ENCODE results near the gene PIGU.

GRCh38 chr20:34553366-34553867 lies 123.5 kb downstream of the PIGU start:
- TF ChIP-seq FOXJ3 (CRISPR knock-in tag; IDR thresholded peaks at IDR 0.05) (no peak), EP300 (IDR thresholded peaks at IDR 0.05; ENCODE audit: borderline replicate concordance in 1 of 2, low read depth in 1 of 2, low read length in 1 of 2) (no peak), FOSL2 (IDR thresholded peaks at IDR 0.05; ENCODE audit: borderline replicate concordance, low read depth) (no peak), NFIC (IDR thresholded peaks at IDR 0.05; ENCODE audit: borderline replicate concordance) (no peak)
- TF ChIP-seq, protein P1, sequence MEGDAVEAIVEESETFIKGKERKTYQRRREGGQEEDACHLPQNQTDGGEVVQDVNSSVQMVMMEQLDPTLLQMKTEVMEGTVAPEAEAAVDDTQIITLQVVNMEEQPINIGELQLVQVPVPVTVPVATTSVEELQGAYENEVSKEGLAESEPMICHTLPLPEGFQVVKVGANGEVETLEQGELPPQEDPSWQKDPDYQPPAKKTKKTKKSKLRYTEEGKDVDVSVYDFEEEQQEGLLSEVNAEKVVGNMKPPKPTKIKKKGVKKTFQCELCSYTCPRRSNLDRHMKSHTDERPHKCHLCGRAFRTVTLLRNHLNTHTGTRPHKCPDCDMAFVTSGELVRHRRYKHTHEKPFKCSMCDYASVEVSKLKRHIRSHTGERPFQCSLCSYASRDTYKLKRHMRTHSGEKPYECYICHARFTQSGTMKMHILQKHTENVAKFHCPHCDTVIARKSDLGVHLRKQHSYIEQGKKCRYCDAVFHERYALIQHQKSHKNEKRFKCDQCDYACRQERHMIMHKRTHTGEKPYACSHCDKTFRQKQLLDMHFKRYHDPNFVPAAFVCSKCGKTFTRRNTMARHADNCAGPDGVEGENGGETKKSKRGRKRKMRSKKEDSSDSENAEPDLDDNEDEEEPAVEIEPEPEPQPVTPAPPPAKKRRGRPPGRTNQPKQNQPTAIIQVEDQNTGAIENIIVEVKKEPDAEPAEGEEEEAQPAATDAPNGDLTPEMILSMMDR (IDR thresholded peaks at IDR 0.05), result no peak
